Neuronal stem cell (in vitro differentiated cells): Measurements from ENCODE around the gene SCYGR8.
"Not testable (repeated sequence)": the region's sequence is repeated elsewhere in the genome, so short reads cannot be mapped to it uniquely, and the experiment has no call there.

ENCODE experiments used
- DNase-seq: peaks from one replicate; pipeline ENCODE4 v3.0.0-alpha.2; 2013; ENCODE audit warnings: low spot score
- H2AFZ ChIP-seq: one replicate; pipeline ENCODE4 v1.6.1; 2013; ENCODE audit warnings: mild to moderate bottlenecking, low read length, inconsistent platforms
- H2AK5ac ChIP-seq: 2 replicates; pipeline ENCODE4 v1.6.1; 2013; ENCODE audit warnings: low read depth, mild to moderate bottlenecking, inconsistent platforms, low read length, moderate library complexity, mixed read lengths
- H2BK120ac ChIP-seq: 2 replicates; pipeline ENCODE4 v1.6.1; 2013; ENCODE audit warnings: low read depth, mild to moderate bottlenecking, inconsistent platforms, low read length, moderate library complexity, mixed read lengths
- H2BK12ac ChIP-seq: one replicate; pipeline ENCODE4 v1.6.1; 2013; ENCODE audit warnings: low read length, inconsistent platforms
- H2BK15ac ChIP-seq: 2 replicates; pipeline ENCODE4 v1.6.1; 2013; ENCODE audit warnings: mild to moderate bottlenecking, low read length, inconsistent platforms, mixed read lengths
- H2BK5ac ChIP-seq: one replicate; pipeline ENCODE4 v1.6.1; 2013; ENCODE audit warnings: inconsistent platforms, mild to moderate bottlenecking, low read length, moderate library complexity
- H3K14ac ChIP-seq: one replicate; pipeline ENCODE4 v1.6.1; 2013; ENCODE audit warnings: low read length, inconsistent platforms
- H3K18ac ChIP-seq: 2 replicates; pipeline ENCODE4 v1.6.1; 2013; ENCODE audit warnings: low read length, inconsistent platforms
- H3K23ac ChIP-seq: 2 replicates; pipeline ENCODE4 v1.6.1; 2013; ENCODE audit warnings: low read depth, mild to moderate bottlenecking, mixed read lengths, low read length, inconsistent platforms; ENCODE audit not compliant: poor library complexity
- H3K27ac ChIP-seq: replicated peaks from 3 replicates; pipeline ENCODE4 v1.5.1; 2013; ENCODE audit warnings: low read length, inconsistent platforms
- H3K27me3 ChIP-seq, 3 experiments: 2 replicates each; pipeline ENCODE4 v1.6.1; 2013; ENCODE audit warnings: low read length in 3 of 3, mild to moderate bottlenecking in 2 of 3, inconsistent platforms in 1 of 3, low read depth in 1 of 3, mixed read lengths in 1 of 3, moderate library complexity in 1 of 3; ENCODE audit not compliant: control insufficient read depth in 3 of 3, insufficient read depth in 3 of 3
- H3K36me3 ChIP-seq, 2 donors: replicated peaks in 1 of 2; 2 replicates each; pipeline ENCODE4 v1.6.1; 2013; ENCODE audit warnings: low read length in 2 of 2; ENCODE audit not compliant: control insufficient read depth in 2 of 2, insufficient read depth in 2 of 2
- H3K4ac ChIP-seq: 2 replicates; pipeline ENCODE4 v1.6.1; 2013; ENCODE audit warnings: inconsistent platforms, mild to moderate bottlenecking, low read length, moderate library complexity
- H3K4me1 ChIP-seq, 2 donors: 1 replicate in 1 of 2; 2 replicates in 1 of 2; pipeline ENCODE4 v1.6.1; 2013; ENCODE audit warnings: low read length in 2 of 2, low read depth in 1 of 2; ENCODE audit not compliant: control insufficient read depth in 2 of 2, insufficient read depth in 1 of 2
- H3K4me2 ChIP-seq: one replicate; pipeline ENCODE4 v1.6.1; 2013; ENCODE audit warnings: mild to moderate bottlenecking, low read length, inconsistent platforms; ENCODE audit not compliant: insufficient read depth, poor library complexity, severe bottlenecking
- H3K4me3 ChIP-seq, 2 donors: 2 replicates each; pipeline ENCODE4 v1.5.1; 2013; ENCODE audit warnings: low read length in 2 of 2, mild to moderate bottlenecking in 2 of 2, inconsistent platforms in 1 of 2, moderate library complexity in 1 of 2
- H3K79me1 ChIP-seq: one replicate; pipeline ENCODE4 v1.6.1; 2013; ENCODE audit warnings: low read depth, mild to moderate bottlenecking, inconsistent platforms, low read length, moderate library complexity
- H3K9ac ChIP-seq: one replicate; pipeline ENCODE4 v1.6.1; 2013; ENCODE audit warnings: mild to moderate bottlenecking, low read depth, low read length, inconsistent platforms; ENCODE audit not compliant: poor library complexity
- H3K9me3 ChIP-seq, 2 donors: replicated peaks in 1 of 2; 2 replicates each; pipeline versions ENCODE3 to v1.6.1; 2013; ENCODE audit warnings: low read length in 2 of 2, mild to moderate bottlenecking in 2 of 2, inconsistent platforms in 1 of 2, low read depth in 1 of 2, mixed read lengths in 1 of 2, moderate library complexity in 1 of 2; ENCODE audit not compliant: control insufficient read depth in 2 of 2, insufficient read depth in 1 of 2
- H4K8ac ChIP-seq: one replicate; pipeline ENCODE4 v1.6.1; 2013; ENCODE audit warnings: low read depth, mild to moderate bottlenecking, inconsistent platforms, low read length, moderate library complexity
- H4K91ac ChIP-seq: one replicate; pipeline ENCODE4 v1.6.1; 2013; ENCODE audit warnings: low read length, low read depth, mild to moderate bottlenecking, inconsistent platforms; ENCODE audit not compliant: poor library complexity
- WGBS, 2 donors: extraction: QIAGEN DNeasy Blood & Tissue Kit; methylation state at CpG; one replicate each; pipeline ENCODE4 v1.1.7; 2013; ENCODE audit warnings: missing lambda C conversion rate in 2 of 2, mixed read lengths in 1 of 2; ENCODE audit not compliant: insufficient read length in 2 of 2, insufficient replicate concordance in 1 of 2; ENCODE audit errors: extremely low coverage in 2 of 2; 5-methylcytosine and 5-hydroxymethylcytosine counted together

SCYGR8 gene

DNA sequence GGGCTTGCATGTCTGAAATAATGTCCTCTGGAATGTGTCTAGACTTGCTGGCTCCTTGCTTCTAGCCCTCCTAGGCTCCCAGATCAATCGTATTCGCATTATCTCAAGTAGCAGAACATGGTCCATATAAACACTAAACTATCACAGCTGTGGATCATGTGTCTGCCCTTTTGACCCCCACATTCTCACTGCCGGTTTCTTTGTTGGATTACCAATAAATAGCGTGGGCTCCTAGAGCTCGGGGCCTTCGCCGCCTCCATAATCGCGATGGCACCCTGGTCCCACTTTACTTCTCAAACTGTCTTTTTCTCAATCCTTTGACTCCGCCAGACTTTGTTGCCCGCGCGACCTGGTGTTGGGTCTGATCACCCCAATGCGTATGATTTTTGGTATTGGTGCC, 6.3 kb upstream of the SCYGR8 start:
- H3K23ac ChIP-seq, result no peak overlapping the region
- no peak overlapping the region for H3K4me2 ChIP-seq
- no peaks in the 10 kb centered on the region for H3K9me3 ChIP-seq
- H4K91ac ChIP-seq, result no peak overlapping the region
- no peak overlapping the region for H2BK120ac ChIP-seq
- no peaks in the 10 kb centered on the region for H3K79me1 ChIP-seq
- no peak overlapping the region for H2BK15ac ChIP-seq
- H3K4me1 ChIP-seq, result no peaks in the 10 kb centered on the region
- no peak for DNase-seq
- WGBS, 2 donors, result no CpG with 5 or more reads among the region's 14 CpGs
- H2AK5ac ChIP-seq, result no peak overlapping the region
- no peaks in the 10 kb centered on the region for H3K27me3 ChIP-seq
- no peak overlapping the region for H3K4ac ChIP-seq
- H2AFZ ChIP-seq, result no peak overlapping the region
- H3K9ac ChIP-seq, result no peak overlapping the region
- no peaks in the 10 kb centered on the region for H3K36me3 ChIP-seq
- no peak overlapping the region for H4K8ac ChIP-seq
- H3K18ac ChIP-seq, result no peak overlapping the region
- no peak overlapping the region for H2BK12ac ChIP-seq
- no peak overlapping the region for H3K4me3 ChIP-seq
- H3K14ac ChIP-seq, result no peak overlapping the region
- H3K27ac ChIP-seq, result no peak overlapping the region
- H2BK5ac ChIP-seq, result no peak overlapping the region

DNA sequence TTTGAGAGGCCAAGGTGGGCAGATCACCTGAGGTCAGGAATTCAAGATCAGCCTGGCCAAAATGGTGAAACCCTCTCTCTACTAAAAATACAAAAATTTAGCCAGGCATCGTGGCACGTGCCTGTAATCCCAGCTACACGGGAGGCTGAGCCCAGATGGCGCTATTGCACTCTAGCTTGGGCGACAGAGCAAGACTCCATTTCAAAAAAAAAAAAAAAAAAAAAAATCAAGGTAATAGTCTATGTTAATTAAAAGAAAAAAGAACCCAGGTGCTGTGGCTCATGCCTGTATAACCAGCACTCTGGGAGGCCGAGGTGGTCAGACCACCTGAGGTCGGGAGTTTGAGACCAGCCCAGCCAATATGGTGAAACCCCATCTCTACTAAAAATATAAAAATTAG, 5.0 kb upstream of the SCYGR8 start:
- H3K18ac ChIP-seq, H2BK5ac ChIP-seq, H3K79me1 ChIP-seq, H3K23ac ChIP-seq, H3K36me3 ChIP-seq, H2AK5ac ChIP-seq, H3K4me1 ChIP-seq, H3K9ac ChIP-seq, H3K14ac ChIP-seq, DNase-seq, H4K8ac ChIP-seq, H3K4me2 ChIP-seq, H3K9me3 ChIP-seq, H3K27ac ChIP-seq, H2AFZ ChIP-seq, H4K91ac ChIP-seq, H2BK120ac ChIP-seq, H2BK12ac ChIP-seq, H3K4me3 ChIP-seq, H2BK15ac ChIP-seq, H3K27me3 ChIP-seq, H3K4ac ChIP-seq: not testable (repeated sequence)
- WGBS, 2 donors, result no CpG with 5 or more reads among the region's 7 CpGs

GRCh38 chr2:227748079-227748478, 2.4 kb downstream of the SCYGR8 start:
- Histone ChIP-seq H3K18ac (no peak overlapping the region), H3K23ac (no peak overlapping the region), H2BK12ac (no peak overlapping the region), H2BK15ac (no peak overlapping the region), H4K8ac (no peak overlapping the region), H3K9ac (no peak overlapping the region), H3K4me3 (no peak overlapping the region), H3K27ac (no peak overlapping the region), H2BK5ac (no peak overlapping the region), H2AK5ac (no peak overlapping the region), H3K27me3 (no peaks in the 10 kb centered on the region), H2AFZ (no peak overlapping the region), H3K36me3 (no peaks in the 10 kb centered on the region), H3K79me1 (no peaks in the 10 kb centered on the region), H3K4ac (no peak overlapping the region), H2BK120ac (no peak overlapping the region), H3K4me2 (no peak overlapping the region), H4K91ac (no peak overlapping the region), H3K9me3 (no peaks in the 10 kb centered on the region), H3K4me1 (no peaks in the 10 kb centered on the region), H3K14ac (no peak overlapping the region)
- DNase-seq, result no peak
- no CpG with 5 or more reads among the region's 6 CpGs for WGBS, 2 donors

- not testable (repeated sequence) for H2AFZ ChIP-seq, H2BK120ac ChIP-seq, H3K4me3 ChIP-seq, H3K9ac ChIP-seq, H3K36me3 ChIP-seq, H3K14ac ChIP-seq, H3K4me2 ChIP-seq, H3K9me3 ChIP-seq, H3K27ac ChIP-seq, H4K8ac ChIP-seq, H3K79me1 ChIP-seq, H3K27me3 ChIP-seq, H3K4ac ChIP-seq, H2BK12ac ChIP-seq, H2BK15ac ChIP-seq, H3K4me1 ChIP-seq, H3K18ac ChIP-seq, H2BK5ac ChIP-seq, H3K23ac ChIP-seq, H2AK5ac ChIP-seq, H4K91ac ChIP-seq, DNase-seq
- no CpG with 5 or more reads among the region's 4 CpGs for WGBS, 2 donors
Observed at GRCh38 chr2:227756261-227756660, 10.6 kb downstream of the SCYGR8 start.
